GM12801 (cell line): ENCODE measurements around the gene NPHP4.

Source experiments
- CTCF ChIP-seq: IDR thresholded peaks from one replicate; pipeline ENCODE4 v1.5.1; 2011; ENCODE audit warnings: control low read depth; ENCODE audit not compliant: insufficient read length; ENCODE audit errors: extremely low read depth

NPHP4 gene

GRCh38 chr1:5953386-5953785 lies 38.8 kb downstream of the NPHP4 start:
- no peak for TF ChIP-seq CTCF

- TF ChIP-seq CTCF, result no peak
Measured at GRCh38 chr1:5951846-5952410, 40.3 kb downstream of the NPHP4 start.

GRCh38 chr1:5950994-5951785 lies 41.0 kb downstream of the NPHP4 start:
- TF ChIP-seq CTCF, result no peak

- TF ChIP-seq CTCF, result no peak
Measured at GRCh38 chr1:5950201-5950895, 41.9 kb downstream of the NPHP4 start.

- no peak for TF ChIP-seq CTCF
Measured at GRCh38 chr1:5949761-5950100, 42.5 kb downstream of the NPHP4 start.

GRCh38 chr1:5949085-5949760 lies 43.0 kb downstream of the NPHP4 start:
- no peak for TF ChIP-seq CTCF

GRCh38 chr1:5948681-5949005 lies 43.6 kb downstream of the NPHP4 start:
- no peak for TF ChIP-seq CTCF
